DND-41 (cell line): ENCODE data around the gene INPP4A.

ENCODE experiments used
- ATAC-seq: fragments of 200-7000 bp; cut with Tn5 transposase; 3 replicates; pipeline ENCODE4 v1.9.1; 2021; ENCODE audit warnings: low read depth; ENCODE audit not compliant: insufficient read depth
- DNase-seq: peaks from one replicate; pipeline ENCODE4 v3.0.0-alpha.2; 2020
- H2AFZ ChIP-seq: 2 replicates; pipeline ENCODE4 v1.6.0; 2012; ENCODE audit warnings: low read depth, low read length
- H3K27ac ChIP-seq: 2 replicates; pipeline ENCODE4 v1.5.1; 2012; ENCODE audit warnings: low read length, inconsistent platforms
- H3K27me3 ChIP-seq: fragments of 200-600 bp; sonication (generic); 2 replicates; pipeline ENCODE4 v1.6.0; 2012; ENCODE audit warnings: low read length, mild to moderate bottlenecking, inconsistent platforms; ENCODE audit not compliant: insufficient read depth, poor library complexity
- H3K36me3 ChIP-seq: 2 replicates; pipeline ENCODE4 v1.5.1; 2012; ENCODE audit warnings: low read length, inconsistent platforms; ENCODE audit not compliant: insufficient read depth
- H3K4me1 ChIP-seq: 2 replicates; pipeline ENCODE4 v1.5.1; 2012; ENCODE audit warnings: mild to moderate bottlenecking, low read length; ENCODE audit not compliant: insufficient read depth
- H3K4me2 ChIP-seq: 2 replicates; pipeline ENCODE4 v1.6.0; 2012; ENCODE audit warnings: mild to moderate bottlenecking, moderate library complexity, low read length, inconsistent platforms; ENCODE audit not compliant: insufficient read depth
- H3K4me3 ChIP-seq, 2 experiments: fragments of 200-600 bp in 1 of 2; shearing (Covaris generic) in 1 of 2; 2 replicates each; pipeline ENCODE4 v1.5.1; 2012 to 2016; ENCODE audit warnings: inconsistent platforms in 2 of 2, low read length in 2 of 2, mild to moderate bottlenecking in 2 of 2, low read depth in 1 of 2, moderate library complexity in 1 of 2
- H3K79me2 ChIP-seq: 2 replicates; pipeline ENCODE4 v1.6.0; 2012; ENCODE audit warnings: low read length, inconsistent platforms; ENCODE audit not compliant: insufficient read depth
- H3K9ac ChIP-seq: 2 replicates; pipeline ENCODE4 v1.6.0; 2012; ENCODE audit warnings: low read depth, mild to moderate bottlenecking, inconsistent platforms, low read length, moderate library complexity
- H3K9me3 ChIP-seq: 2 replicates; pipeline ENCODE4 v1.5.1; 2012; ENCODE audit warnings: low read length, moderate library complexity, mild to moderate bottlenecking, inconsistent platforms; ENCODE audit not compliant: insufficient read depth, severe bottlenecking
- H4K20me1 ChIP-seq: 2 replicates; pipeline ENCODE4 v1.6.0; 2012; ENCODE audit warnings: low read length; ENCODE audit not compliant: insufficient read depth
- EZH2 ChIP-seq: IDR thresholded peaks from 3 replicates; pipeline ENCODE4 v1.6.1; 2012; ENCODE audit warnings: borderline replicate concordance, low read depth, mild to moderate bottlenecking, moderate library complexity, low read length, inconsistent platforms; ENCODE audit not compliant: severe bottlenecking
- TF ChIP-seq, protein P1 (sequence below): IDR thresholded peaks from 2 replicates; pipeline ENCODE4 v1.5.1; 2012; ENCODE audit warnings: borderline replicate concordance, low read length, moderate library complexity, mild to moderate bottlenecking; ENCODE audit not compliant: poor library complexity, severe bottlenecking; ENCODE audit errors: extremely low read depth

INPP4A gene

GRCh38 chr2:98472961-98473746, 28.5 kb downstream of the INPP4A start:
- H2AFZ ChIP-seq = no peak overlapping the region
- peaks cover 6% of the 10 kb centered on the region for H3K4me1 ChIP-seq
- TF ChIP-seq EZH2 = no peak
- TF ChIP-seq, protein P1, sequence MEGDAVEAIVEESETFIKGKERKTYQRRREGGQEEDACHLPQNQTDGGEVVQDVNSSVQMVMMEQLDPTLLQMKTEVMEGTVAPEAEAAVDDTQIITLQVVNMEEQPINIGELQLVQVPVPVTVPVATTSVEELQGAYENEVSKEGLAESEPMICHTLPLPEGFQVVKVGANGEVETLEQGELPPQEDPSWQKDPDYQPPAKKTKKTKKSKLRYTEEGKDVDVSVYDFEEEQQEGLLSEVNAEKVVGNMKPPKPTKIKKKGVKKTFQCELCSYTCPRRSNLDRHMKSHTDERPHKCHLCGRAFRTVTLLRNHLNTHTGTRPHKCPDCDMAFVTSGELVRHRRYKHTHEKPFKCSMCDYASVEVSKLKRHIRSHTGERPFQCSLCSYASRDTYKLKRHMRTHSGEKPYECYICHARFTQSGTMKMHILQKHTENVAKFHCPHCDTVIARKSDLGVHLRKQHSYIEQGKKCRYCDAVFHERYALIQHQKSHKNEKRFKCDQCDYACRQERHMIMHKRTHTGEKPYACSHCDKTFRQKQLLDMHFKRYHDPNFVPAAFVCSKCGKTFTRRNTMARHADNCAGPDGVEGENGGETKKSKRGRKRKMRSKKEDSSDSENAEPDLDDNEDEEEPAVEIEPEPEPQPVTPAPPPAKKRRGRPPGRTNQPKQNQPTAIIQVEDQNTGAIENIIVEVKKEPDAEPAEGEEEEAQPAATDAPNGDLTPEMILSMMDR = no peak
- no peaks in the 10 kb centered on the region for H3K36me3 ChIP-seq
- H4K20me1 ChIP-seq = peaks cover 79% of the 10 kb centered on the region
- H3K27me3 ChIP-seq = no peaks in the 10 kb centered on the region
- ATAC-seq (no peak), DNase-seq (no peak)
- H3K4me3 ChIP-seq = no peak overlapping the region
- peaks cover 95% of the 10 kb centered on the region for H3K79me2 ChIP-seq
- no peak overlapping the region; the same call in 1 of the 2 replicates for H3K27ac ChIP-seq
- no peak overlapping the region for H3K4me2 ChIP-seq
- H3K9ac ChIP-seq = no peak overlapping the region
- H3K9me3 ChIP-seq = no peaks in the 10 kb centered on the region

DNA sequence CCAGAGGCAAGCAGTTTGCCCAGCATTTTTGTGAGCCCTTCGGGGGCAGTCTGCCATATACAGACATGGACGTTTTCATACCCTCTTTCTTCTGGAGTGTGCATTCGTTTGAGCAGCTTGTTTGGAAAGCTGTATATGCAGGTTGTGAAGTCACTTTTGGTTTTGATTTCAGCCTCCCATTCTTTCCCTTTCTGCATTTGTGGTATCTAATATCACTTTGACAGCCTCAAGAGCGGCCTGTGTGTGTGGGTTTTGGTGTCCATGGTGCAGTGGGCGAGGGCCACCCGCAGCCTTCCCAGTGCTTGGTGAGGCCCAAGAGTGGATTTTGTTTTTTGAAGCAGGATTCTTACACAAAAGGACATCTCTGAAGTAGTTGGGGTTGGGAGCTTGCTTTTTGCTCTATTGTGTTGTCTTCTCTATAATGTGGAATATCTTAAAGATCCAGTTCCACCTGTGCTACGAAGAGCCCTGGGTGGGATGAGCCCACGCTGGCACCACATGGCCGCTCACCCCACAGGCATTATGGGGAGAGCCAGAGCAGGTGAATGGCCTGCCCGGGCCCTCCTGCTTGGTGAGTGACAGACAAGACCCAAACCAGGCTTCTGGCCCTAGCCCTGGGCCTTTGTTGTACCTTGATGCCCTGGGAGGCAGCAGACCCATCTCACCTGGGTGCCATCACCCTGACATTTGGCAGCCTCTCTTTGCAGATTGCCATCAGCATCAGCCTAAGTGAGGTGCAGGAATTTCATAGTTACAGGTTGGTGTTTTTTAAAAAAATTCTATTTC, 29.5 kb downstream of the INPP4A start:
- TF ChIP-seq EZH2 = no peak
- TF ChIP-seq, protein P1 = no peak
- no peak overlapping the region for H3K27ac ChIP-seq
- no peak overlapping the region for H3K4me3 ChIP-seq
- peaks cover 16% of the 10 kb centered on the region for H3K4me1 ChIP-seq
- H3K36me3 ChIP-seq = no peaks in the 10 kb centered on the region
- peaks cover 82% of the 10 kb centered on the region for H4K20me1 ChIP-seq
- no peaks in the 10 kb centered on the region for H3K9me3 ChIP-seq
- DNase-seq (no peak), ATAC-seq (0 out of 3 replicates have a peak, but pooled peaks have one; percentile 47)
- H3K4me2 ChIP-seq = no peak overlapping the region
- H3K9ac ChIP-seq = no peak overlapping the region
- no peak overlapping the region for H2AFZ ChIP-seq
- peaks cover 95% of the 10 kb centered on the region for H3K79me2 ChIP-seq
- no peaks in the 10 kb centered on the region for H3K27me3 ChIP-seq

DNA sequence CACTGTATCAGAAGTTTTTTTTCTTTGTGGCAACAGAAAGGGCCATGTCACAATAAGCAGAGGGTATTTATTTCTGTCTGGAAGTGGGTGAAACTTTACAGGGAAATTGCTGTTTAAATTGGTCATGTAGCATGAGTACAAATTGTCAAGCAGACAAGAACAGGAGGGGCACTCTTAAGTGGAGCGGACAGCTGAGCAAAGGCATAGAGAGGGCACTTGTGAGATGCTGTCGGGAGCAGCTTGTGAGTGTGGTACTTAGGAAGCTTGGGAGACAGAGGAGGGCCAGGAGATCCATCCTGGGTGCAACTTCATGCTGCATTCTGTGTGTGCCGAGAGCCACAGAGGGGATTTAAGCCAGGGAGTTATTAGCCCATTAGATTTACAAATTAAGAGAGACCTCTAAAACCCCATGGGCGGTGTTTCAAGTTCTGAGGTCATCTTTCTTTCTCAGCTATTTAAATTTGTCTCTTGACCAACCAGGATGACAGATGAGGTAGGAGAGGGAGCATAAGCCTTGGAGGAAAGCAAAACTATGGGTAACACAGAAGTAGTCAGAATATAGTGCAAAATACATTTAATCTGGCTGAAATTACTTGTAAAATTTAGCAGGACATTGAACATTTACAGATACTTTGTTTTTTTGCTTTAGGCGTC, 30.4 kb downstream of the INPP4A start:
- Histone ChIP-seq H3K4me3 (no peak overlapping the region), H3K27ac (no peak overlapping the region), H3K9ac (no peak overlapping the region), H3K4me1 (peaks cover 25% of the 10 kb centered on the region), H3K4me2 (no peak overlapping the region), H3K27me3 (no peaks in the 10 kb centered on the region), H4K20me1 (peaks cover 86% of the 10 kb centered on the region), H3K9me3 (no peaks in the 10 kb centered on the region), H3K36me3 (no peaks in the 10 kb centered on the region), H2AFZ (no peak overlapping the region), H3K79me2 (peaks cover 96% of the 10 kb centered on the region)
- DNase-seq = no peak
- ATAC-seq = no peak
- TF ChIP-seq, protein P1 = no peak
- no peak for TF ChIP-seq EZH2
